Vagina (tissue), 2 donors: ENCODE results near the gene SHANK3.

ENCODE experiments used
- POLR2A ChIP-seq, 2 donors: fragments of 450-650 bp; IDR thresholded peaks; one replicate each; pipeline ENCODE4 v1.6.1; 2017; ENCODE audit warnings: antibody characterized with exemption in 2 of 2, mild to moderate bottlenecking in 2 of 2, moderate library complexity in 2 of 2
- POLR2AphosphoS5 ChIP-seq, 2 donors: sonication (generic); formaldehyde crosslinking; IDR thresholded peaks; one replicate each; pipeline ENCODE4 v1.9.0; 2017; ENCODE audit warnings: antibody characterized with exemption in 2 of 2, mild to moderate bottlenecking in 2 of 2, low read depth in 1 of 2; ENCODE audit not compliant: insufficient read depth in 1 of 2
- TF ChIP-seq, protein P1 (sequence below), 3 experiments: fragments of 450-650 bp in 2 of 3; fragments of 200-600 bp in 1 of 3; sonication (generic) in 1 of 3; IDR thresholded peaks; one replicate each; pipeline ENCODE4 v1.5.1; 2017 to 2019; ENCODE audit warnings: antibody characterized with exemption in 3 of 3, mild to moderate bottlenecking in 2 of 3, moderate library complexity in 2 of 3

DNA sequence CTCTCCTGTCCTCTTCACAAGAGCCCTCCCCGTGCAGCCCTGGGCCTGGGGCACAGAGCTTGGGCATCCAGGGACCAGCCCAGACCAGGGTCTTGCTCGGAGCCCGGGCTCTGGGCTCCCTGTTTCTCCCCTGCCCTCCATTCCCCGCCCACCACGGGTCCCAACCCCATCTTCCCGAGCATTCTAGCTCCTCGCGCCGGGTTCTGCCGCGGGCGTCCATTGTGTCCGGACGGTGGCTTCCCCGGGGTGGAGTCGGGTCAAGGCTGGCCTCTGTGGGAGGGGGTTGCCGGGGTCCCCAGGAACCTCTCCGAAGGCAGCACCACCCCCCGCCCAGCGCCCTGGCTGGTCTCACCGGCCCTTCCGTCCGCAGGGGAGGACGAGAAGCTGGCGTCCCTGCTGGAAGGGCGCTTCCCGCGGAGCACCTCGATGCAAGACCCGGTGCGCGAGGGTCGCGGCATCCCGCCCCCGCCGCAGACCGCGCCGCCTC is 47.2 kb downstream of the SHANK3 start:
- TF ChIP-seq, protein P1, sequence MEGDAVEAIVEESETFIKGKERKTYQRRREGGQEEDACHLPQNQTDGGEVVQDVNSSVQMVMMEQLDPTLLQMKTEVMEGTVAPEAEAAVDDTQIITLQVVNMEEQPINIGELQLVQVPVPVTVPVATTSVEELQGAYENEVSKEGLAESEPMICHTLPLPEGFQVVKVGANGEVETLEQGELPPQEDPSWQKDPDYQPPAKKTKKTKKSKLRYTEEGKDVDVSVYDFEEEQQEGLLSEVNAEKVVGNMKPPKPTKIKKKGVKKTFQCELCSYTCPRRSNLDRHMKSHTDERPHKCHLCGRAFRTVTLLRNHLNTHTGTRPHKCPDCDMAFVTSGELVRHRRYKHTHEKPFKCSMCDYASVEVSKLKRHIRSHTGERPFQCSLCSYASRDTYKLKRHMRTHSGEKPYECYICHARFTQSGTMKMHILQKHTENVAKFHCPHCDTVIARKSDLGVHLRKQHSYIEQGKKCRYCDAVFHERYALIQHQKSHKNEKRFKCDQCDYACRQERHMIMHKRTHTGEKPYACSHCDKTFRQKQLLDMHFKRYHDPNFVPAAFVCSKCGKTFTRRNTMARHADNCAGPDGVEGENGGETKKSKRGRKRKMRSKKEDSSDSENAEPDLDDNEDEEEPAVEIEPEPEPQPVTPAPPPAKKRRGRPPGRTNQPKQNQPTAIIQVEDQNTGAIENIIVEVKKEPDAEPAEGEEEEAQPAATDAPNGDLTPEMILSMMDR (IDR thresholded peaks at IDR 0.05), result no peak
- no peak for TF ChIP-seq POLR2A (IDR thresholded peaks at IDR 0.05)
- no peak for TF ChIP-seq POLR2AphosphoS5 (IDR thresholded peaks at IDR 0.05; ENCODE audit: insufficient read depth in 1 of 2, low read depth in 1 of 2)
